ENCODE results near the gene GFER. TPM values are rescaled to one million over a fixed set of nuclear protein-coding genes. Genes with fewer than 3 reads are reported as not detected.

Gene GFER
- total RNA-seq, 2 experiments from 2014 or later: 33.5 to 33.9 TPM

DNA sequence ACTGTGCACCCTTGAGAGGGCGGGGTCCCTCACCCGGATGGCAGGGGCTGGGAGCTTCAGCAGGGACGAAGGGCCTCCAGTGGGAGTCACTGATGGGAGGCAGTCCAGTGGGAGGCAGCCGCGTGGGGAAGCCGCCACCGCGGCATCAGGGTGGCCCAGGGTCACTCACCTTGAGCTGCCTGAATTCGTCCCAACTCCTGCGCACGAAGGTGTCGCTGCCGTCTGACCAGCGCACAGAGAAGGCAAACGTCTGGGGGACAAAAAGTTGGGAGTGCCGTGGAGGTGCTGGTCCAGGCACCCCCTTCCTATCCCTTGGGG, 3.3 kb upstream of the GFER start:
- H3K9me3 Mint-ChIP-seq: no peaks in the 10 kb centered on the region
- H3K4me3 Mint-ChIP-seq: no peak overlapping the region
- TF ChIP-seq, protein P1, sequence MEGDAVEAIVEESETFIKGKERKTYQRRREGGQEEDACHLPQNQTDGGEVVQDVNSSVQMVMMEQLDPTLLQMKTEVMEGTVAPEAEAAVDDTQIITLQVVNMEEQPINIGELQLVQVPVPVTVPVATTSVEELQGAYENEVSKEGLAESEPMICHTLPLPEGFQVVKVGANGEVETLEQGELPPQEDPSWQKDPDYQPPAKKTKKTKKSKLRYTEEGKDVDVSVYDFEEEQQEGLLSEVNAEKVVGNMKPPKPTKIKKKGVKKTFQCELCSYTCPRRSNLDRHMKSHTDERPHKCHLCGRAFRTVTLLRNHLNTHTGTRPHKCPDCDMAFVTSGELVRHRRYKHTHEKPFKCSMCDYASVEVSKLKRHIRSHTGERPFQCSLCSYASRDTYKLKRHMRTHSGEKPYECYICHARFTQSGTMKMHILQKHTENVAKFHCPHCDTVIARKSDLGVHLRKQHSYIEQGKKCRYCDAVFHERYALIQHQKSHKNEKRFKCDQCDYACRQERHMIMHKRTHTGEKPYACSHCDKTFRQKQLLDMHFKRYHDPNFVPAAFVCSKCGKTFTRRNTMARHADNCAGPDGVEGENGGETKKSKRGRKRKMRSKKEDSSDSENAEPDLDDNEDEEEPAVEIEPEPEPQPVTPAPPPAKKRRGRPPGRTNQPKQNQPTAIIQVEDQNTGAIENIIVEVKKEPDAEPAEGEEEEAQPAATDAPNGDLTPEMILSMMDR (IDR thresholded peaks at IDR 0.05): no peak
- peaks cover 23% of the 10 kb centered on the region for H3K36me3 Mint-ChIP-seq (ENCODE audit: low read depth)
- DNase-seq: no peak
- intact Hi-C loops (cut with micrococcal nuclease): no loop called here
- peaks cover 20% of the 10 kb centered on the region for H3K4me1 Mint-ChIP-seq (ENCODE audit: low read depth)
- ChIA-PET POLR2A (interaction anchor here (0.6 to 29.2 kb wide), 8 partner anchors 10 to 272 kb away, joined by 3 to 505 read pairs (median 8); partner anchors contain the start of genes FAHD1, HAGH, NDUFB10 and RNF151), CTCF (interaction anchor here (1.0 kb wide), 1 partner anchor 23 kb away, joined by 3 read pairs; no protein-coding TSS in a partner anchor)
- no peak for ATAC-seq
- H3K27ac Mint-ChIP-seq: no peak overlapping the region
- H3K27me3 Mint-ChIP-seq: peaks cover 29% of the 10 kb centered on the region

DNA sequence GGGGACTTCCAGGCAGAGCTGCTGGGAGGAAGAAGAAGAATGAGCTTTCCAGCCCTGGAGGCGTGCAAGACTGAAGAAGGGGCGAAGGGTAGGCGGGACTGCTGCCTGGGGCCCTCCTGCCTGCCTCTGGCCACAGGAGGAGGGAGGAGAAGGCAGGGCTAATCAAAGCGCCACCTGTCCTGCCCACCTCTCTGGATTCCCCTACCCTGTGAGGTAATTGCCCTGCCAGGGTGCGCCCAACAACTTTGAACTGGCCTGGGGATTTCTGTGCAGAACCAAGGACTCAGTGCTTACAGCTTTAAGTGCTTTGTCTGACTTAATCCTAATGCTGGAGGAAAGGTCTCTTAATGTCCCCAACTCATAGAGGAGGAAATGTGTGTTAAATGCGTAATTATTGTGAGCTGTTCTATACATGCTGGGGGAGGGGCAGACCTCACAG, 2.6 kb upstream of the GFER start, which contains the start of gene NOXO1:
Gene NOXO1, minus strand, starts transcription at position 72 of the 439 bp plus-strand sequence. CDS start 290 bp downstream, outside the sequence.
- Mint-ChIP-seq H3K27me3 (peaks cover 29% of the 10 kb centered on the region), H3K36me3 (ENCODE audit: low read depth) (peaks cover 24% of the 10 kb centered on the region), H3K9me3 (no peaks in the 10 kb centered on the region), H3K27ac (no peak within 1 kb of the TSS), H3K4me3 (no peak within 1 kb of the TSS), H3K4me1 (ENCODE audit: low read depth) (peaks cover 20% of the 10 kb centered on the region)
- ChIA-PET POLR2A (interaction anchor here (0.6 to 29.2 kb wide), 9 partner anchors 8 to 271 kb away, joined by 3 to 505 read pairs (median 8); partner anchors contain the start of genes FAHD1, HAGH, NDUFB10 and RNF151), CTCF (interaction anchor here (1.0 kb wide), 1 partner anchor 23 kb away, joined by 3 read pairs; no protein-coding TSS in a partner anchor)
- ATAC-seq: peak; percentile 15
- TF ChIP-seq, protein P1 (IDR thresholded peaks at IDR 0.05): no peak
- intact Hi-C loops (cut with micrococcal nuclease): no loop called here
- peak; percentile 51 for DNase-seq

DNA sequence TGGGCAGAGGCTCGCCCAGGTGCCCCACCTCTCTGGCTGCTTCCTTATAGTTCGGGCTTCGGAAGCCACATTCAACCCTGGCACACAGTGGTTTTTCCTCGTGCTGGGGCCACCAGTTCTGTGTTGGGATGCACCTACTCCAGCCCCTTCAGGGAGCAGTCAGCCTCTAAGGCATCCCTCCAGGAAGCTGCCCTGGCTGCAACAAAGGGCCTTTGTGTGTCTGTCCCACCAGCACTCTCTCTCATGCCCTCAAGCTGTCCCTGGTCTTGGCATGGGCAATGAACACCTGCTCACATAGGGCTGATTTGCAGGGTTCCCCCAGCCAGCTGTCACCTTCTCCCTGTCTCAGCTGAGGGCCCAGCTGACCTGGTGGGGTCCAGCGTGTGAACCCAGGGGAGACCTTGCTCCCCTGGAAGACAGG, 2.0 kb upstream of the GFER start:
- Mint-ChIP-seq H3K9me3 (no peaks in the 10 kb centered on the region), H3K4me3 (no peak overlapping the region), H3K27ac (no peak overlapping the region), H3K27me3 (peaks cover 29% of the 10 kb centered on the region), H3K36me3 (ENCODE audit: low read depth) (peaks cover 30% of the 10 kb centered on the region), H3K4me1 (ENCODE audit: low read depth) (peaks cover 20% of the 10 kb centered on the region)
- intact Hi-C loops (cut with micrococcal nuclease): no loop called here
- ChIA-PET POLR2A (interaction anchor here (1.1 to 29.2 kb wide), 9 partner anchors 8 to 173 kb away, joined by 3 to 505 read pairs (median 8); partner anchors contain the start of genes NDUFB10, RNF151, RPS2 and SYNGR3), CTCF (interaction anchor here (1.0 kb wide), 1 partner anchor 10 kb away, joined by 3 read pairs; the partner anchor contains the start of gene TBL3)
- DNase-seq (no peak), ATAC-seq (no peak)
- TF ChIP-seq, protein P1 (IDR thresholded peaks at IDR 0.05): no peak

DNA sequence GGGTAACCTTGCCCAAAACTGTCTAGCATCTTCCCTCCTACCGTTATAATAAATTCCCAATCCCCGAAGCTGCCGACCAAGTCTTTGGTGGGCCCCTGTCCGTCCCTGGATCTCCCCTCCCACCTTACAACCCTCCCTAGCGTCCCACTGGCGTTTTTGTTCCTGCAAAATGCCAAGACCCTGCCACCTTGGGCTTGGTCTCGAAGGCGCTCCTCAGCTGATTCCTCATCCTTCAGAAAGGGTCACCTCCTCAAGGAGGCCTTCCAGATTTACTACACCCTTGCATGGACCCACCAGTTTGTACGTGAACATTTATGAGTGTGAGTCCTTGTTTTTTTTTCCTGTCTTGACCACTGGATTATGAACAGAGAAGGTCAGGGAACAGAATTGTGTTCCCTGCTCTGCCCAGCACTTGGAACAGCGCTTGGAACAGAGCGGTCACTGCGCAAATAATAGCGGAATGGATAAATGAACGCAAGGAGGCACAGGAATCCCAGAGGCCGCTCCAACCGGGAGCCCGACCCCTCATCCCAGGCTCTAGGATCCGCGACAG, 926 bp upstream of the GFER start:
- POLR2A ChIA-PET: interaction anchor here (0.6 to 29.2 kb wide), 8 partner anchors 10 to 537 kb away, joined by 3 to 505 read pairs (median 6); partner anchors contain the start of genes AMDHD2, NDUFB10, RNF151 and RPS2
- no peak for DNase-seq

More for the DNA sequence above, 926 bp upstream of the GFER start:
- Mint-ChIP-seq H3K27ac (no peak overlapping the region), H3K9me3 (no peaks in the 10 kb centered on the region), H3K4me3 (peak overlapping the region; percentile 89), H3K27me3 (peaks cover 32% of the 10 kb centered on the region), H3K4me1 (ENCODE audit: low read depth) (peaks cover 20% of the 10 kb centered on the region), H3K36me3 (ENCODE audit: low read depth) (peaks cover 22% of the 10 kb centered on the region)
- CTCF ChIA-PET: interaction anchor here (0.7 to 2.0 kb wide), 4 partner anchors 11 to 158 kb away, joined by 3 to 8 read pairs (median 4); partner anchors contain the start of gene TBL3
- intact Hi-C loops (cut with micrococcal nuclease): no loop called here
- ATAC-seq: no peak
- TF ChIP-seq, protein P1 (IDR thresholded peaks at IDR 0.05): no peak
